ENCODE results near the gene DPAGT1.
"Not testable (repeated sequence)": the region's sequence is repeated elsewhere in the genome, so short reads cannot be mapped to it uniquely, and the experiment has no call there.

DPAGT1 gene

GRCh38 chr11:119115484-119116234 lies 14.0 kb upstream of the DPAGT1 start:
- DNase-seq: no peak

GRCh38 chr11:119114351-119114750 lies 12.7 kb upstream of the DPAGT1 start:
- DNase-seq: no peak

GRCh38 chr11:119113716-119114115 lies 12.1 kb upstream of the DPAGT1 start:
- DNase-seq: no peak

- no peak for DNase-seq
These were observed 10.8 kb upstream of the DPAGT1 start for GRCh38 chr11:119112314-119113020.

- no peak for DNase-seq
These were observed 9.8 kb upstream of the DPAGT1 start for GRCh38 chr11:119111361-119111925.

- DNase-seq: no peak
These were observed 8.8 kb upstream of the DPAGT1 start for GRCh38 chr11:119110439-119110838.

GRCh38 chr11:119109843-119110242 lies 8.2 kb upstream of the DPAGT1 start:
- DNase-seq: no peak

DNA sequence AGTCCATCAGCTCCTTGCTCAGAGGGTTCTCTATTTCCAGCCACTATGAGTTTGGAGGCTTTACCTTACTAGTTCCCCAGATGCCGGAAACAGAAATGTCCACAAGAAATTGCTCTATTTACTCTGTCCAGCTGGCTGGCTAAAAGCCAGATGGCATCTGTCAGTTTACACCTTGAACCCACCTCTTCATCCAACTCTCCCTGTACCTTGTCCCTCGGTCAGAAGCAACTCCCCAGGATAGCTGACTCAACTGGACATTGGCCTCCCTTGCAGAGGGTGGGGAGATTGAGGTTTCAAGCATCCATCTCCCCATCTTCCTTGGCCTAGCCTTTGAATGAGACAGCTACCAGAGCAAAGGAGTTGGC lies 7.2 kb upstream of the DPAGT1 start:
- no peak for DNase-seq

DNA sequence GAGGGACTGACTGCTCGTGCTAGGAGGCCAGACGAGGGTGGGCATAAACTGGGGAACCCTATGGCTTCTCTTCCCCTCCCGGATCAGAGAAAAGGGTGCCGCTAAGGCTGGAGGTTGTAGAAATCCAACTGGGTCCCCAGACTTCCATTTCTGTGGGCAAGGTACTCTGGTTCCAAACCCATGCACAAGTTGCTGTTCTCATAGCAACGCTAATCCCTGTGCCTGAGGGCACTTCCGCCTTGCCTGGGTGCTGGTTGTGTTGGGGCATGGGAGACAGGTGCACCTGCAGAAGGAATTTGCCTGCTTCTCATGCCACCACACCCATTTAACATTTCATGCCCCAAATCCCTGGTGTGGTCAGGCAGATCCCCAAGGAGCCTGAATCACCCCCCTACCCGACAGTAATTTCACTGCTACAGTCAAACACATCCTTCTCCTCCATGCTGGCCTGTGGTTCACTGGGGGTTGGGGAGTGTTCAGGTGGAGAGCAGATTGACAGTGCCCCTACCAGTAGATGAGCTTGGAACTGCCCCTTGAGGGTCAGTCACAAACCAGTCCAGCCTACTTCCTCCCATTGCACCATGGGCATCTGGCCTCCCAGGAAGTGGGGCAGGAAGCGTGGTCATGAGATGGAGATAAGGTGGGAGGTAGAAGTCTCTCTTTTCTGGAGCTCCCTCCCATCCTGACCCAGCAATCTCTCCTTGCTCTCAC lies 6.6 kb upstream of the DPAGT1 start:
- no peak for DNase-seq

DNA sequence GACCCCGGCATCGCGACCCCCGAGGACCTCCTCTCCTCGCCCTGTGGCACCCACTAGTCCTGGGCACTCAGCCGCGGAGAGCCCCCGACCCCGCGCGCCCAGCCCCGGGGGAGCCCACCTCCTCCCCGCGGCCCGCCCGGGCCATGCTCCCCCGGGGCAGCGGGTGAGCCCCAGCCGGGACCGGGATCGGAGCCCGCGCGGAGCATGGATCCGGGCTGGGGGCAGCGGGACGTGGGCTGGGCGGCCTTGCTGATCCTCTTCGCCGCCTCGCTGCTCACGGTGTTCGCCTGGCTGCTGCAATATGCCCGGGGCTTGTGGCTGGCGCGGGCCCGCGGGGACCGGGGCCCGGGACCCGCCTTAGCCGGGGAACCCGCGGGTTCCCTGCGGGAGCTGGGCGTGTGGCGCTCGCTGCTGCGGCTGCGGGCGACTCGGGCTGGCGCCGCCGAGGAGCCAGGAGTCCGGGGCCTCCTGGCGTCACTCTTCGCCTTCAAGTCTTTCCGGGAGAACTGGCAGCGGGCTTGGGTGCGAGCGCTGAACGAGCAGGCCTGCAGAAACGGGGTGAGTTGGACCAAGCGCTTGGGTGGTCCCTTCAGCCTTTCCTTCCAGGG lies 6.0 kb upstream of the DPAGT1 start:
- DNase-seq: no peak

DNA sequence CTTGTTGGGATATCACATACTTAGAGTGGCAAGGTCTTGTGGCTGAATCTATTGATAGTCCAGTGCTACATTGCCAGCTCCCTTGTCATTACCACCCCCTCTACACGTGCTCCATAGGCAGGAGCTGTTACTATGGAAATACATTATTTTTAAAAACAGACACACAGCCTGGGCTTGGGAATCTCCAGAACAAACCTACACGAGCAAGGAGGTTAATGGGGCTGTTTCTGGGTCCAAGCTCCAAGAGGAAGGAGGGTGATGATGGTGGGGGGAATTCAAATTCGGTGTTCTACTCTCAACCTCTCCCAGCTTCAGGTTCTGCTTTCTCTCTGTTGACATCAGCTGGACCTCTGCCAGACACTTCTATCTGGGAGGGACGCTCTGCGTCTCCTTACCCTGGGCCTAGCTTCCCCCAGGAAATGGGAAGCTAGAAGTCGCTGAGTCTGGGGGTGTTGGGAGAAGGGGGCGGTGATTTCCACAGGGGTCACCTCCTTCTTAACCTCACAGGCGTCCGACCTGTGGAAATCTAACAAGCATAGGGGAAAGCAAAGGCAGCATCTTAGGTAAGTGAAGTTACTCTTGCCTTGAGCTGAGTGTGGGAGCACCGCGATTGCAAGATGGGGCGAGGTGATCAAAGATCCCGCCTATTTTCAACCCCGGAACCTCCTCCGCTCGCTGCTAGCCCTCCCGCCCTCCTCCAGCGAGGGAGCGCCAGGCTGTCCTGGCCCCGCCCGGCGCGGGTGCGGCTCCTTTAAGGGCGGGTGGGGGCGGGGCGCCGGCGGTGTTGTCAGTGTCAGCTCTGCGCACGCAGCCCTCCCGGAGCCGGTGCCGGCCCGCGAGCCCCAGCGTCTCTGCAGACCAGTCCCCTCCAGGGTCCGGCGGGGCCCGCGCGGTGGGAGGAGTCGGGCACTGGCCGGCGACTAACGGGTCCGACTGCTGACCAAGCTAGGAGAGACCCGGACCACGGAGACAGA lies 5.2 kb upstream of the DPAGT1 start, which contains the start of gene C2CD2L:
TSS of gene C2CD2L (plus strand) at position 781 of the 974 bp plus-strand sequence. CDS start 398 bp downstream, outside the sequence.
- DNase-seq: peak; percentile 90

DNA sequence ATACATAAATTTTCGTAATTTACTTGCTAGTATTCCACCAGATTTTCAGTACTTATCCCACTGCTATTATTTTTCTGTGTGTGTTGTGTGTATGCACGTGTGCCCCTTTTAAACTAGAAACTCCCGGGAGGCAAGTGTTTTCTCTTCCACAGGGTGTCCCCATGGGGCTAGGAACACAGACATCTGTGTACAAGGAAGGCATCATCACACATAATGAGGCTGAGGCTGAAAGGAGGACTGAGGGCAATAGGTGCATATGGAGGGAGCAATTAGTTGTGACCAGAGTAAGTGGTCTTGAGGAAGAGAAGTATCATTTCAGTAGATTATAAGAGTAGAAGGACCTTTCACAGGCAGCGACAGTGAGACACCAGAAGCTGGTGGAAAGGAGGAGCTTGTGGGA lies 2.1 kb upstream of the DPAGT1 start:
- no peak for DNase-seq

DNA sequence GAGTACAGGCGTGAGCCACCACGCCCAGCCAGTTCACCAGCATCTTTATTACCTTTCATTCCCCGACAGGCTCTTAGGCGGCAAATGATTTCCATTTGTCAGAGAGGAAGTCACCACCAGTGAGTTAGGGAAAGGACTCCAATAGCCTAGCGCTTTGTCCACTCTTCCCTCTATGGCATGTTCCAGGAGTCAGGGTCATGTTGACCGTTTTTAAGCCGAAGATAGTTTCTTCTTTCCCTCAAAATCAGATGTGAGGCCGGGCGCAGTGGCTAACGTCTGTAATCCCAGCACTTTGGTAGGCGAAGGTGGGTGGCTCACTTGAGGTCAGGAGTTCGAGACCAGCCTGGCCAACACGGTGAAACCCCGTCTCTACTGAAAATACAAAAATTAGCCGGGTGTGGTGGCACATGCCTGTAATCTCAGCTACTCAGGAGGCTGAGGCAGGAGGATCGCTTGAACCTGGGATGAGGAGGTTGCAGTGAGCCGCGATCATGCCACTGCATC lies 1.6 kb upstream of the DPAGT1 start:
- DNase-seq: not testable (repeated sequence)

DNA sequence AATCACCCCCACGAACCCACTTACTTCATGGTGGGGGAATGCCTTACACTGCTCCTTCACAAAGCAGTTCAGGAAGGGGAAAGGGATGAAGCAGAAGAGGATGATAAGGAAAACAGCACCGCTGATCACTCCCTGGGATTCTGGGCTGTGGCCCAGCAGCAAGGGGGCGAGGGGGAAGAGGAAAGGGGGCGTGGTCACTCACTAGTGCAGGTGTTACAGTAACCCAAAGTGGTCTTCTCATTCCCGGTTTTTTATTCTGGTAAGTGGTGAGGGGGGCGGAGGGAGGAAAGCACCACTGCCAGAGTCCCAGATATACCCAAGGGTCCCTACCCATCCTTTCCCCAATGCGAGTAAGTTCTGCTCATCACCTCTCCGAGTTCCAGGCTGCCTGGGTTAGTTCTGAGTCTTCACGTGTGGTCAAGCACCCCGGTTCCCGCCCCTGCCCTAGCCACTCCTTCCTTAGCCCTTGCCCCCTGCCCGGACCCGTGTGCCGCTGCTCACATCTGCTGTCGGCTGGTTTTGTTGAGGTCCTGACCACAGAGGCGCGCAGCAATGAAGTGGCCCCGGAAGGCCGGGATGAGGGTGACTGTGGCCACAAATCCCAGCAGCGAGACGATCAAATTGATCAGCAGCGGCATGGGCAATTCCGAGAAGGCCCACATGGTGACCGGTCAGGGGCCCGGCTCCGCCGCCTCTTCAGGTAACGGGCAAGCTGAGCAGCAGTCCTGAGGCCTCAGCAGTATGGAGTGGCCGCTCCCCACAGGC lies 477 bp downstream of the DPAGT1 start:
- no peak for DNase-seq

DNA sequence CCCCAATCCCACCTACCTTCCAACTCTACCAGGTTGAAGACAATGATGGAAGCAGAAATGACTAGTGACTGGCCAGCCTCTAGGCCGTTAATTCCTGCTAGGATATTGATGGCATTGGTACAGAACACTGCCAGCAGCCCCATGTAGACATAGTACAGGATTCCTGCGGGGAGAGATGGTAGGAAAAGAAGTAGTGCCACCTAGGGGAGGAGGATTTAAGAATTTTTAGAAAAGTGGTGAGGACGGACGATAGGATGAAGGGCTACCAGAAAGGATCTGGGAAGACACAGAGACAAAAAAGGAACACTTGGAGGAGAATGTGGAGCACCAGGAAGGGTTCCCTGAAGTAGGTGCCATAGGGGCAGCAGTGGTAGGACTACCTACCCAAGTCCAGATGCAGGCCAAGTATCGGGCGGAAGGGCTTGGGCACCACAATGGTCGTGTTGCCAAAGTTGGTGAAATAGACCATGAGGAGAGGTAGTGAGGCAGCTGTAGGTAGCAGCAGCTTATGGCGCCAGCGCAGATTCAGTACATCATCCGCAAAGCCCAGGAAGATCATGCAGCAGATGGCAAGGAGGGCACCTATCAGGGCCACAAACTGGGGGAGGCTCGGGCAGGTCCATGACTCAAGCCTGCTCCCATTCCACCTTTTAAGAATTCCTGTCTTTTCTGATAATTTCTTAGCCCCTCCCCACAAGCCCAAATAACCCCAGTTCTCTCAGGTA lies 1.2 kb downstream of the DPAGT1 start:
- peak; percentile 53 for DNase-seq

GRCh38 chr11:119099711-119100110 lies 1.9 kb downstream of the DPAGT1 start:
- no peak for DNase-seq

DNA sequence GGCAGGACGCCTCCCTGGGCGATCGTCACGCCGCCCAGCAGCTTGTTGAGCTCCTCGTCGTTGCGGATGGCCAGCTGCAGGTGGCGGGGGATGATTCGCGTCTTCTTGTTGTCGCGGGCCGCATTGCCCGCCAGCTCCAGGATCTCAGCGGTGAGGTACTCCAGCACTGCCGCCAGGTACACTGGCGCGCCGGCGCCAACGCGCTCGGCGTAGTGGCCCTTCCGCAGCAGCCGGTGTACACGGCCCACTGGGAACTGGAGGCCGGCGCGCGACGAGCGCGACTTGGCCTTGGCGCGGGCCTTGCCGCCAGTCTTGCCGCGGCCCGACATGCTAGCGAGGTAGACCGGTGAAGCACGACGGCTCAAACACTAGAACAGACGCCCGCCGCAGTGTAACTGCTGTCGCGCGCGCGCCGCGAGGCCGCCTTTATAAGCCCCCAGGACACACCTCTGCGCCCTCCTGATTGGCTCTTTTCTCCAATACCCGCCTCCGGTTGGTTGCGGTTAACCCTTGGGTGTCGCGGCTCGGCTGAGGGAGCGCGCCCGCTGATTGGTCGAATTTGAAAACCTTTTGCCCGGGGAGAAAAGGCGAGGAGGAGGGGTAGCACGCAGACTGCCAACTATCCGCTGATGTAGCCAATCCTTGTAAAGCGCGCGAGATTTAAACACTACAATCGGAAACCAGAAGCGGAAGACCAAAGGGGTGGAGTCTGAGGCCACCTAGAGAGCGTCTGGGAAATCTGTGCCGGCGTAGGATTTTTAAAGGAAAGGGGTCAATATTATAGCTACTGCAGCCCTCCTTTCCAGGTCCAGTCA lies 6.4 kb downstream of the DPAGT1 start:
- peak; percentile 100 for DNase-seq

- peak; percentile 75 for DNase-seq
These were observed 6.9 kb downstream of the DPAGT1 start for GRCh38 chr11:119094816-119095065.
